Subcutaneous adipose tissue (tissue), 4 donors: ENCODE data around the gene MEIS2. TPM values are rescaled to one million over a fixed set of nuclear protein-coding genes. Genes with fewer than 3 reads are reported as not detected.

ENCODE experiments used
- CTCF ChIP-seq: fragments of 450-650 bp; IDR thresholded peaks from one replicate; pipeline ENCODE4 v1.5.1; 2016; ENCODE audit warnings: low read depth, mild to moderate bottlenecking, control low read depth, antibody characterized with exemption, moderate library complexity
- total RNA-seq, 4 donors: library from RNA; depleted of rRNA; stranded (reverse); fragments of >200 nt; gene quantifications; one replicate each; pipeline ENCODE4 v1.1.0, GENCODE V29; 2016

The MEIS2 gene
- total RNA-seq, 4 donors from 2014 or later, result 10.3 to 21.7 (median 14.9) TPM

GRCh38 chr15:36896949-36897348, 203.4 kb downstream of the MEIS2 start:
- TF ChIP-seq CTCF, result no peak

- TF ChIP-seq CTCF, result no peak
These were observed 206.3 kb downstream of the MEIS2 start for GRCh38 chr15:36894075-36894474.

- no peak for TF ChIP-seq CTCF
These were observed 207.1 kb downstream of the MEIS2 start for GRCh38 chr15:36893276-36893675.

- TF ChIP-seq CTCF, result no peak
These were observed 212.0 kb downstream of the MEIS2 start for GRCh38 chr15:36888011-36888992.

GRCh38 chr15:36887214-36887961, 213.0 kb downstream of the MEIS2 start:
- no peak for TF ChIP-seq CTCF

- TF ChIP-seq CTCF, result no peak
These were observed 213.6 kb downstream of the MEIS2 start for GRCh38 chr15:36886701-36887100.

- TF ChIP-seq CTCF, result no peak
These were observed 214.2 kb downstream of the MEIS2 start for GRCh38 chr15:36886191-36886590.
